ENCODE measurements around the gene CCL7. TPM values are rescaled to one million over a fixed set of nuclear protein-coding genes. Genes with fewer than 3 reads are reported as not detected.

The CCL7 gene
- total and polyA plus RNA-seq, 9 of the 15 experiments (the other 6 are each of a cell fraction or from before 2014, with no cell fraction given): not detected

GRCh38 chr17:34285286-34285792 lies 15.3 kb downstream of the CCL7 start, which contains the start of gene CCL11 (continued):
- TF ChIP-seq ZNF785 (CRISPR knock-in tag; IDR thresholded peaks at IDR 0.05) (no peak), CREB5 (CRISPR knock-in tag; IDR thresholded peaks at IDR 0.05) (no peak)

GRCh38 chr17:34287875-34288274 lies 17.9 kb downstream of the CCL7 start:
- BruUV-seq (replicated peaks): no TSS peak
- FAIRE-seq: no peak
- no peak for TF ChIP-seq ZNF699 (CRISPR knock-in tag; IDR thresholded peaks at IDR 0.05; ENCODE audit: insufficient replicate concordance)
- no peak for TF ChIP-seq TRIM25 (IDR thresholded peaks at IDR 0.05; ENCODE audit: borderline replicate concordance)
- TF ChIP-seq CHAMP1 (IDR thresholded peaks at IDR 0.05): no peak
- no peak for TF ChIP-seq ARID4B (CRISPR knock-in tag; IDR thresholded peaks at IDR 0.05)
- no peak for TF ChIP-seq THRAP3 (IDR thresholded peaks at IDR 0.05; ENCODE audit: borderline replicate concordance)
- TF ChIP-seq ZNF75A (CRISPR knock-in tag; IDR thresholded peaks at IDR 0.05): no peak
- TF ChIP-seq ZNF3 (CRISPR knock-in tag; IDR thresholded peaks at IDR 0.05): no peak
- no peak for TF ChIP-seq MTF1 (CRISPR knock-in tag; IDR thresholded peaks at IDR 0.05; ENCODE audit: borderline replicate concordance)
- TF ChIP-seq ZNF311 (CRISPR knock-in tag; IDR thresholded peaks at IDR 0.05): no peak

More at GRCh38 chr17:34287875-34288274, 17.9 kb downstream of the CCL7 start:
- H3K27me3 ChIP-seq (ENCODE audit: control insufficient read depth in 2 of 2, insufficient read depth in 2 of 2, low read length in 2 of 2): no peaks in the 10 kb centered on the region; a peak in 2 of 5 replicates
- intact Hi-C loops (cut with micrococcal nuclease): no loop called here
- CTCF ChIA-PET (ENCODE audit: low intra/inter-chr PET ratio): no interaction called here
- H3K9me1 ChIP-seq (ENCODE audit: control insufficient read depth, insufficient read depth, low read length): no peaks in the 10 kb centered on the region
- H3K9ac ChIP-seq (ENCODE audit: insufficient read depth in 1 of 2, low read depth in 2 of 2, low read length in 2 of 2): no peak overlapping the region
- no peaks in the 10 kb centered on the region for H3K79me2 ChIP-seq (ENCODE audit: control insufficient read depth, insufficient read depth, low read length)
- POLR2A ChIA-PET: interaction anchor here (1.1 kb wide), 1 partner anchor 14 kb away, joined by 3 read pairs; no protein-coding TSS in a partner anchor
- WGBS (ENCODE audit: insufficient coverage, low coverage, missing lambda C conversion rate): 0% methylated on average over 2 of the region's 2 CpGs
- ATAC-seq (no peak), DNase-seq (ENCODE audit: extremely low read depth in 1 of 4, low spot score in 3 of 4) (no peak)
- H3K4me3 ChIP-seq: no peak overlapping the region
- H2AFZ ChIP-seq (ENCODE audit: low read depth, low read length): no peak overlapping the region
- no peaks in the 10 kb centered on the region for H3K4me1 ChIP-seq (replicated peaks in 1 of 2; ENCODE audit: control insufficient read depth in 2 of 2, insufficient read depth in 2 of 2, low read length in 2 of 2)
- no peaks in the 10 kb centered on the region for H3K36me3 ChIP-seq (ENCODE audit: control insufficient read depth, insufficient read depth, low read length)
- in situ Hi-C loops (cut with MboI): no loop called here
- no peaks in the 10 kb centered on the region for H3K9me3 ChIP-seq (replicated peaks; ENCODE audit: control insufficient read depth, insufficient read depth, low read depth, low read length)
- no peak overlapping the region for H3K27ac ChIP-seq (ENCODE audit: extremely low read depth, low read depth, low read length)
- no peak overlapping the region for H3K4me2 ChIP-seq (ENCODE audit: insufficient read depth, low read length)
- H4K20me1 ChIP-seq (replicated peaks; ENCODE audit: control insufficient read depth, insufficient read depth, low read length): no peaks in the 10 kb centered on the region; the same call in 1 of the 2 replicates
